Activated naive CD4-positive, alpha-beta T cell treated with anti-CD3 and anti-CD28 coated beads, Interleukin-2, amount 10 ng/mL, durations not matched to agents 7 days and 5 days (primary cell): ENCODE data around the gene RUFY1.
A peak's percentile ranks its signal among the peaks of the same experiment; 100 is the strongest.
"Not testable (repeated sequence)": the region's sequence is repeated elsewhere in the genome, so short reads cannot be mapped to it uniquely, and the experiment has no call there.

Experiments
- CTCF ChIA-PET: fragments of 350-600 bp; sonication (Branson Sonifier 250); formaldehyde crosslinking; loops from one replicate; lab custom pipeline; 2021; ENCODE audit warnings: antibody characterized with exemption; lab: Charles Lee
- DNase-seq: peaks from one replicate; pipeline ENCODE4 v3.0.0-alpha.2; 2020
- H3K27ac Mint-ChIP-seq: one replicate; pipeline ENCODE4 v1.8.0; 2021; ENCODE audit warnings: mild to moderate bottlenecking, moderate library complexity, mixed read lengths
- H3K27me3 Mint-ChIP-seq: one replicate; pipeline ENCODE4 v1.8.0; 2021; ENCODE audit warnings: mild to moderate bottlenecking, mixed read lengths
- H3K36me3 Mint-ChIP-seq: one replicate; pipeline ENCODE4 v1.8.0; 2021; ENCODE audit warnings: mixed read lengths
- H3K4me1 Mint-ChIP-seq: one replicate; pipeline ENCODE4 v1.8.0; 2021; ENCODE audit warnings: mixed read lengths
- H3K4me3 Mint-ChIP-seq: one replicate; pipeline ENCODE4 v1.8.0; 2021; ENCODE audit warnings: mild to moderate bottlenecking, moderate library complexity, mixed read lengths
- H3K9me3 Mint-ChIP-seq: one replicate; pipeline ENCODE4 v1.8.0; 2021; ENCODE audit warnings: mixed read lengths

The RUFY1 gene

DNA sequence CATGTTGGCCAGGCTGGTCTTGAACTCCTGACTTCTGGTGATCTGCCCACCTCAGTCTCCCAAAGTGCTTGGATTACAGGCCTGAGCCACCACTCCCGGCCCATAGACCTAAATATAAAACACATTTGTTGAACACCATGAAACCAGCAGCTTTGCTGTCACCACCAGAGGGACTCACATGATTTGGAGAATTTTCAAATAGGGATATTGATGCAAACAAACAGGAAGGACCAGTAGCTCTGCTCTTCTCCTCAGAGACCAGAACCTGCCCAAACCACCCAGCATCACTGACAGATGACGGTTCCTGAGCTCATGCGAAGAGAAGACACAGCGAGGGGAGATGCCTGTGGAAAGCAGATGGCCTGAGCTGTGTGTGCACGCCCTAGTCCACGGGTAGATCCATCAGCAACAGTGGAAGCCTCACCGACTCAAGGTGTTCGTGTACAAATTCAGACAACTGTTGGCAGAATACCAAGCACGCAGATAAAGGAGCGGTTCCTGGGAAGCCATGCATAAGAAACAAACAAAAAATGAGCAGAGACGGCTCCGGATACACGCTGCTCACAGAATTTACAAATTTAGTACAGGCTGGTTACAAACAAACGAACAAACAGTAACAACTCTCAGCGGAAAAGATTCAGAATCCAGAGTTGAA is 30.8 kb upstream of the RUFY1 start:
- H3K27ac Mint-ChIP-seq, H3K36me3 Mint-ChIP-seq, H3K4me1 Mint-ChIP-seq, DNase-seq, H3K27me3 Mint-ChIP-seq, H3K4me3 Mint-ChIP-seq, H3K9me3 Mint-ChIP-seq: not testable (repeated sequence)
- CTCF ChIA-PET: interaction anchor here (0.6 kb wide), 1 partner anchor 48 kb away, joined by 3 read pairs; no protein-coding TSS in a partner anchor

DNA sequence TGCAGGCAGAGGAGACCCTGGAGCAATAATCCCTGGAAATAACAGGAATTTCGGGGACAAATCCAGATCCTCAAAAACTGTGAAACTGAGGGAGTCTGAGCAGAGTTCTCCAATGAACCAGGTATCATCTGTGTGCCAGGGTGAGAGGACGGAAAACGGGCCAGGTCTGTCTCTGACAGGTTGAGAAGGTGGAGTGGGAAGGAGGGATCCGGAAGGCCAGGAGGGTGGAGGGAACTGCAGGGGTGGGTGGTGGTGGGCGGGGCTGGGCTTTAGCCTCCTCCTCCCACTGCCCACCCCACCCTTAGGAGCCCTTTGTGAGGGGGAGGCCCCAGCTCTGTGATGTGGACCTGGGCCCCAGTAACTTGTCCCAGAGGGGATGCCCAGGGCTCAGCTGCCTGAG is 28.2 kb upstream of the RUFY1 start:
- H3K36me3 Mint-ChIP-seq, H3K4me3 Mint-ChIP-seq, H3K27ac Mint-ChIP-seq, H3K4me1 Mint-ChIP-seq, DNase-seq, CTCF ChIA-PET, H3K9me3 Mint-ChIP-seq, H3K27me3 Mint-ChIP-seq: not testable (repeated sequence)

DNA sequence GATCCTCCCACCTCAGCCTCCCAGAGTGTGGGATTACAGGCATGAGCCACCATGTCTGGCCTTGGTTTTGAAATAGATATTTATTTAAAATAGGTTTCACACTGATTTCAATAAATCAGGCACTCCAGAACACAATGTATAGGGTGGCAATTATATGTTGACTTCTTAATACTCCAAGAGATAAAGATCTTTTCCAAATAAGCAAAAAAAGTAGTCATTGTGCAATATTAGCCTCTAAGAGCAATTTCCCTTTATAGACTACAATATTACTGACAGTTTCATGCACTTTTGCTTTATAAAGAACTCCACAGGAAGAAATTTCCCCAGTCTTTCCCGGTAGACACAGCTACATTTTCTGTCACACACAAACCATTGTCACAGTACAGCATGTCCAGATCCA is 23.4 kb upstream of the RUFY1 start:
- Mint-ChIP-seq H3K4me3 (no peak overlapping the region), H3K36me3 (no peaks in the 10 kb centered on the region), H3K27me3 (peaks cover 12% of the 10 kb centered on the region), H3K9me3 (no peaks in the 10 kb centered on the region), H3K27ac (no peak overlapping the region), H3K4me1 (peaks cover 10% of the 10 kb centered on the region)
- DNase-seq: no peak
- CTCF ChIA-PET: no interaction called here

DNA sequence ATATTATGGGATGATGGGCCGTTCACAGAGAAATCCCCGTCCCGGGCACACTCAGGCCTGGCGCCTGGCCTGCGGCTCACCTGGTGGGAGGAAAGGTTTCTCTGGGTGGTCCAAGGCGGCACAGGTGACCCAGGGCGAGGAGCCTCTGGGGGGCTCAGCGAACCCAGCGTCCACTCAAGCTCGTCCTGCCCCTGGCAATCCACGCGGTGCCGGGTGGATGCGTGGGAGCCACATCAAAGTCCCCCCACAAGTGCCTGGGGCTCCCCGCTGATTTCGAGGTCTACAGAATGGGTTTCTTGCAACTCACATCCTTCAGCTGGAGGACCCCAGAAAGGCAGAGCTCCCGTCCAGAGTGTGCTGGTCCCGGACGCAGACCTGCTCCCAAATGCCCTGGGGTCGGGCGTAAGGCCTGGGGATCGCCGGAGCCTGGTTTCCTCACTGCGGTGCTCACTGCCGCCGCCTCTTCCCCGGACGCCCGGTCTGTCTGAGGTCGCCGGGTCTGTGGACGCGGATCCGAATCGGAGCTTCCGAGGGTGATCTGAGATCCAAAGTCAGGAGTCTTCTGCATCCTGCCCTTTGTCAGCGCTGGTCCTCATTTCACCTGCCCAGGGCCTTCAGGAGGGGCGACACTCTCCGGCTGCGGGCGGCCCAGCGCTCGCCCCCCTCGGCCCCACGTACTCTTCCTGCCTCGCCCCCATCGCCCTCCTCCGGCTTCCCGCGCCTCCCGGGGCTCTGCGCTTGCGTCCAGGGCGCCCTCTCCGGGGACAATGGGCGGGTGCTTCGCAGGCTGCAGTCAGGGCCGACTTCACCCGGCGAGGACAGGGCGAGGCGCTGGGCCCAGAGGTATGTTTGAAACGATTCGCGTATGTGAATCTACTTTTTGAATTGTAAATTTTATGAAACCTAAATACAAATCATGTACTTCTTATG is 20.0 kb upstream of the RUFY1 start:
- no peak overlapping the region for H3K27ac Mint-ChIP-seq
- peak; percentile 74 for DNase-seq
- no peaks in the 10 kb centered on the region for H3K36me3 Mint-ChIP-seq
- peaks cover 12% of the 10 kb centered on the region for H3K27me3 Mint-ChIP-seq
- H3K4me3 Mint-ChIP-seq: peak overlapping the region; percentile 57
- no peaks in the 10 kb centered on the region for H3K9me3 Mint-ChIP-seq
- H3K4me1 Mint-ChIP-seq: peaks cover 28% of the 10 kb centered on the region
- CTCF ChIA-PET: no interaction called here

DNA sequence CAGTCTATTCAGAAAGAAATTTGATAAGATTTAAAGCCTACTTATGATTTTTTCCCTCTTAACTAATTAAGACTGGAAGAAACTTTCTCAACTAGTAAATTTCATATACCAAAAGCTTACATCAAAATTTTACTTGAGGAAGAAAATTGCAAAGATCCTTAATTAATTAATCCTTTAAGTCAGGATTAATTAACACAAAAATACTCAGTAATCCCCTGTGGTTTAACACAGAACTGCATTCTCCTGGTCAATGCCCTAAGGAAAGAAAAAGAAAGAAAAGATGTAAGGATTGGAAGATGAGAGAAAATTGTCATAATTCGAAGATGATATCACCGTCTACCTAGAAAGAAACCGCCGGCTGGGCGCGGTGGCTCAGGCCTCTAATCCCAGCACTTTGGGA is 17.3 kb upstream of the RUFY1 start:
- CTCF ChIA-PET: interaction anchor here (0.7 to 1.4 kb wide), 2 partner anchors 11 to 61 kb away, joined by 3 to 4 read pairs; no protein-coding TSS in a partner anchor
- H3K4me3 Mint-ChIP-seq: no peak overlapping the region
- peaks cover 30% of the 10 kb centered on the region for H3K4me1 Mint-ChIP-seq
- no peaks in the 10 kb centered on the region for H3K36me3 Mint-ChIP-seq
- no peak for DNase-seq
- H3K9me3 Mint-ChIP-seq: no peaks in the 10 kb centered on the region
- no peak overlapping the region for H3K27ac Mint-ChIP-seq
- H3K27me3 Mint-ChIP-seq: peaks cover 12% of the 10 kb centered on the region

DNA sequence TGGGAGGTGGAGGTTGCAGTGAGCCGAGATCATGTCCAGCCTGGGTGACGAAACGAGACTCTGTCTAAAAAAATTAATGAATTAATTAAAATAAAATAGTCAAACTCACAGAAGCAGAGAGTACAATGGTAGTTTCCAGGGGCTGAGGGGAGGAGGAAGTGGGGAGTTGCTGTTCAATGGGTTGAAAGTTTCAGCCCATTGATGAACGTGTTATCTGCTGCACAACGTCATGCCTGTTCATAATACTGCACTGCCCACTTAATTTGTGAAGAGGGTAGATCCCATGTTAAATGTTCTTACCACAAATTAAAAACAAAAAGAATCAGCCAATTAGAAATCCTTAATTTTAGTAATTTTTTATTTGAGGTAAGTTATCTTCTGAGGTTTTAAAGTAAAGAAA is 16.4 kb upstream of the RUFY1 start:
- peaks cover 11% of the 10 kb centered on the region for H3K27me3 Mint-ChIP-seq
- peaks cover 30% of the 10 kb centered on the region for H3K4me1 Mint-ChIP-seq
- H3K36me3 Mint-ChIP-seq: no peaks in the 10 kb centered on the region
- CTCF ChIA-PET: no interaction called here
- no peak for DNase-seq
- no peak overlapping the region for H3K27ac Mint-ChIP-seq
- H3K9me3 Mint-ChIP-seq: no peaks in the 10 kb centered on the region
- no peak overlapping the region for H3K4me3 Mint-ChIP-seq

DNA sequence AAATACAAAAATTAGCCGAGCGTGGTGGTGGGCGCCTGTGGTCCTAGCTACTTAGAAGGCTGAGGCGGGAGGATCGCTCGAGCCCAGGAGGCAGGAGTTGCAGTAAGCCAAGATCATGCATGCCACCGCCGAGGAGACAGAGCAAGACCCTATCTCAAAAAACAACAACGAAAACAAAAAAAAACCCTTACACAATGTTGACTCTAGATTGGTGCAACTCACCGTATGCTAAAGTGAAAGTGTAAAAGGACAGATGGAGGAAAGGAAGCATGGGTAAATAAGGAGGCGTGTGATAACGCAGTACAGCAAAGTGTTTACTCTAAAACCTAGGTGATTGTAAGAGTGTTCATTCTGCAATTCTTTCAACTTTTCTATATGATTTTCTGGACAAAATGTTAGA is 15.9 kb upstream of the RUFY1 start:
- Mint-ChIP-seq H3K27me3 (peaks cover 8% of the 10 kb centered on the region), H3K9me3 (no peaks in the 10 kb centered on the region), H3K4me3 (peak overlapping the region; percentile 57), H3K27ac (peak overlapping the region; percentile 0), H3K4me1 (peaks cover 29% of the 10 kb centered on the region), H3K36me3 (no peaks in the 10 kb centered on the region)
- CTCF ChIA-PET: no interaction called here
- DNase-seq: no peak

DNA sequence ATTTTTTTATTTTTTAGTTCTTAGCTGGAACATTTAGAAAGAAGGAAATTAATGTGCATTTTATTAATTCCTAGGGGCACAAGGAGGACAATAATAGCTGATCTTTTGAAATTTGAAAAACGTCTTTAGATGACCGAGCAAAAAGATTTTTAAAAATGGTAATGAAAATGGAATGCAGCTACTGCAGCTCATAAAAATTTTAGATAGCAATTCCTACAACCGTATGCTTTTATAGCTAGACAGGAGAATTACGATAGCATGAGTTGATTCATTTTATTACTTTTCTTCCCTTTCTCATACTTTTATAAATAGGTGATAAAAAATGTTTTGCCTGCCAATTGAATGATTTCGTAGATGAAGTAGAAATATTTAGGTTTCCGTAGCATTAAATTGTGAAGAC is 13.7 kb upstream of the RUFY1 start:
- Mint-ChIP-seq H3K27ac (no peak overlapping the region), H3K4me1 (peaks cover 20% of the 10 kb centered on the region), H3K27me3 (peaks cover 3% of the 10 kb centered on the region), H3K9me3 (no peaks in the 10 kb centered on the region), H3K36me3 (no peaks in the 10 kb centered on the region), H3K4me3 (no peak overlapping the region)
- DNase-seq: no peak
- CTCF ChIA-PET: interaction anchor here (1.0 kb wide), 1 partner anchor 43 kb away, joined by 3 read pairs; no protein-coding TSS in a partner anchor

DNA sequence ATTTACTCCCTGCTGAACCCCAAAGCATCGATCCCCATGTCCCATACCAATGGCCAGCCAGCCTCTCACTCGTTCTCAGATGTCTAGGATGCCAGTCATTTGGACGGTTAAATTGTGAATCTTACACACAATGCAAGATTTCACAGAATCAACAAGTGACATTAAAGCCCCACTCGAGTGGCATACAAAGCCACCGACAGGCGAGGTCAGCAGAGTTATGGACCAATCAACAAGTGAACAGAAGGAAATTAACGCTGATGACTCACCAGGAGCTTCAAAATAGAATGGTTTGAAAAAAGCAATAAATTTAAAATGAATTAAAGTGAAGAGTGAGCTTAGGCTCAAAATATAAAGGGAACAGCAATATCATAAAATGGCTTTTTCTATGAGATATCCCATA is 8.2 kb upstream of the RUFY1 start:
- no peak for DNase-seq
- peaks cover 7% of the 10 kb centered on the region for H3K4me1 Mint-ChIP-seq
- no peaks in the 10 kb centered on the region for H3K36me3 Mint-ChIP-seq
- peaks cover 12% of the 10 kb centered on the region for H3K27me3 Mint-ChIP-seq
- CTCF ChIA-PET: no interaction called here
- no peaks in the 10 kb centered on the region for H3K9me3 Mint-ChIP-seq
- H3K4me3 Mint-ChIP-seq: no peak overlapping the region
- no peak overlapping the region for H3K27ac Mint-ChIP-seq

DNA sequence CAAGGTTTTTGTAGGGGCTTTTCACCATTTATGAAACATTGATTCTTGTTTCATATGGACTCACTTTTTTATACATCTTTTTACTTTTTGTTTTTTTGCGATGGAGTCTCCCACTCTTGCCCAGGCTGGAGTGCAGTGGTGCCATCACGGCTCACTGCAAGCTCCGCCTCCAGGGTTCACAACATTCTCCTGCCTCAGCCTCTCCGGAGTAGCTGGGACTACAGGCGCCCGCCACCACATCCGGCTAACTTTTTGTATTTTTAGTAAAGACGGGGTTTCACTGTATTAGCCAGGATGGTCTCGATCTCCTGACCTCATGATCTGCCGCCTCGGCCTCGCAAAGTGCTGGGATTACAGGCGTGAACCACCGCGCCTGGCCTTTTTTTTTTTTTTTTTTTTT is 7.1 kb upstream of the RUFY1 start:
- not testable (repeated sequence) for H3K36me3 Mint-ChIP-seq, H3K4me1 Mint-ChIP-seq, DNase-seq, H3K9me3 Mint-ChIP-seq, H3K27ac Mint-ChIP-seq, H3K4me3 Mint-ChIP-seq
- CTCF ChIA-PET: interaction anchor here (0.9 kb wide), 1 partner anchor 11 kb away, joined by 4 read pairs; no protein-coding TSS in a partner anchor
- H3K27me3 Mint-ChIP-seq: peaks cover 12% of the 10 kb centered on the region

DNA sequence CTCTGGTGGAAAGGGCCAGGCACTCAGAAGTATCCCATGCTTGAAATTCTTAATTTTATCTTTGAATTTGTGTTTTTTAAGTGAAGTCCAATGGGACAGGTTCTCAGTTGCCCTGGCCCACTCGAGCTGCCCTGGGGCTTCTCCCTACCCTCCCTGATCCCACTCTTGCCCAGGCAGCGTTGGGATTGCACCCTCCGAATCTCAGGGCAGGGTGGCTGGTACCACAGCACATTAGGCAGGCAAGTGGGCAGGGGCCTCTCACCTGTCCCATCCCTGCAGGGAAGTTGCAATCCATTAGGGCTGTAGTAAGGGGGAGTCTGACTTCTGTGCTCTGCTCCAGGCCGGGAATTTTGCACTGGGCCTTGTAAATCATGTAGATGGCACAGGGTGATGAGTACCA is 2.7 kb downstream of the RUFY1 start:
- peaks cover 43% of the 10 kb centered on the region for H3K4me1 Mint-ChIP-seq
- no peak for DNase-seq
- no peak overlapping the region for H3K27ac Mint-ChIP-seq
- H3K9me3 Mint-ChIP-seq: no peaks in the 10 kb centered on the region
- no peak overlapping the region for H3K4me3 Mint-ChIP-seq
- H3K36me3 Mint-ChIP-seq: peaks cover 27% of the 10 kb centered on the region
- CTCF ChIA-PET: no interaction called here
- no peaks in the 10 kb centered on the region for H3K27me3 Mint-ChIP-seq

DNA sequence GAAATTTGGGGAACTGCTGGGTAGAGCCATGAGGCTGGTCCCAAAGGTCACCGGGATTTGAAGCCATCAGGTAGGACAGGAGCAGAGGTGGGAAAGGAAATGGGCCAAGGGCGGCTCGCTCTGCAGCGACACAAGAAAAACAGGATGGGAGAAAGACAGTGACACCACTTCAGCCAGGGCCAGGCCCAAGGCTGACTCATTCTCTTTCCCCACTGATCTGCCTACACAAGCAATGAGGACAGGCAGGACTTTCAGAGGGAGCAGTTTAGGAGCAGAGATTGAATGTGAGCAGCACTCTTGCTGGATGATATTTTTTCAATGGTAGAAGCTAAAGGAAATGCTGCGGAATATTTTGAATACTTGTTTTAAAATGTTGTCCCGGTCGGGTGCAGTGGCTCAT is 3.5 kb downstream of the RUFY1 start:
- H3K9me3 Mint-ChIP-seq: no peaks in the 10 kb centered on the region
- no peak overlapping the region for H3K4me3 Mint-ChIP-seq
- CTCF ChIA-PET: interaction anchor here (1.1 kb wide), 1 partner anchor 9 kb away, joined by 3 read pairs; no protein-coding TSS in a partner anchor
- H3K36me3 Mint-ChIP-seq: peaks cover 29% of the 10 kb centered on the region
- peaks cover 48% of the 10 kb centered on the region for H3K4me1 Mint-ChIP-seq
- H3K27ac Mint-ChIP-seq: no peak overlapping the region
- H3K27me3 Mint-ChIP-seq: no peaks in the 10 kb centered on the region
- DNase-seq: no peak

DNA sequence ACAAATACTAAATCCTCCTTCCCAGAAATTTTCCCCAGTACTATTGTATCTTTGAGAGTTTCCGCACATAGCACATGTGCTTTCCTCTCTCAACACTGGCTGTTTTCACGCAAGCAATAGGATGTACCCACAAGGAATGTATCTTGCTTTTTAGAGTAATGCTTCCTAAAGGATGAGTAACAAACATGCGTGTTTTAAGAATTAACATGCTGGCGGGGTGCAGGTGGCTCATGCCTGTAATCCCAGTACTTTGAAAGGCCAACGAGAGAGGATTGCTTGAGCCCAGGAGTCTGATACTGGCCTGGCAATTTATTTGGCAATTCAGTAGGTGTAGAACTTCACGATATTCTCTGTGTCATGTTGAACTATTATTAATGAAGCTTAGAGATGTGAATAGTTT is 4.6 kb downstream of the RUFY1 start:
- Mint-ChIP-seq H3K4me1 (peaks cover 53% of the 10 kb centered on the region), H3K4me3 (no peak overlapping the region), H3K36me3 (peaks cover 29% of the 10 kb centered on the region), H3K27me3 (no peaks in the 10 kb centered on the region), H3K9me3 (no peaks in the 10 kb centered on the region), H3K27ac (no peak overlapping the region)
- CTCF ChIA-PET: interaction anchor here (0.7 kb wide), 1 partner anchor 77 kb away, joined by 4 read pairs; no protein-coding TSS in a partner anchor
- DNase-seq: no peak

DNA sequence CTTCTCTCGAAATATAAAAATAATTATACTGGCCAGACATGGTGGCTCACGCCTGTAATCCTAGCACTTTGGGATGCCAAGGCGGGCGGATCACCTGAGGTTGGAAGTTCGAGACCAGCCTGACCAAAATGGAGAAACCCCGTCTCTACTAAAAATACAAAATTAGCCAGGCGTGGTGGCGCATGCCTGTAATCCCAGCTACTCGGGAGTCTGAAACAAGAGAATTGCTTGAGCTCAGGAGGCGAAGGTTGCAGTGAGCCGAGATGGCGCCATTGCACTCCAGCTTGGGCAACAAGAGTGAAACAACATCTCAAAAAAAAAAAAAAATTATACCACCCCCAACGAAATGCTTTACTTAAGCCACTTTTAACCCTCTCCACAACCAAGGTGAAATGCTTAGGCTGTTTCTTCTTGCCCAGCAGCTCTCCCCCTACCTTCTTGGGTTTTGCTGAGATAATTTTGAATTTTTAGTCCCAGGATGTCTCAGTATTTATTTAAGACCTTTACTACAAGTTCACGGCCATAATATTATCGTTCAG is 8.0 kb downstream of the RUFY1 start:
- CTCF ChIA-PET, DNase-seq, H3K27ac Mint-ChIP-seq, H3K27me3 Mint-ChIP-seq, H3K9me3 Mint-ChIP-seq: not testable (repeated sequence)
- Mint-ChIP-seq H3K36me3 (peaks cover 36% of the 10 kb centered on the region), H3K4me1 (peaks cover 40% of the 10 kb centered on the region), H3K4me3 (peak overlapping the region; percentile 81)
